Stimulated activated memory B cell treated with anti-CD40 and anti-IgM and Interleukin-4, amounts not matched to agents 10 μg/mL and 1 μg/mL and 100 μg/mL, for 72 hours (primary cell): ENCODE data around the gene IQCE.

Experiments used
- ATAC-seq: fragments of 150-1000 bp; cut with Tn5 transposase; 2 replicates; pipeline ENCODE4 v1.10.0; 2021
- H3K27ac Mint-ChIP-seq: one replicate; pipeline ENCODE4 v1.8.0; 2022; ENCODE audit warnings: mild to moderate bottlenecking, mixed read lengths
- H3K27me3 Mint-ChIP-seq: one replicate; pipeline ENCODE4 v1.8.0; 2022; ENCODE audit warnings: mixed read lengths
- H3K36me3 Mint-ChIP-seq: one replicate; pipeline ENCODE4 v1.8.0; 2022; ENCODE audit warnings: mixed read lengths
- H3K4me1 Mint-ChIP-seq: one replicate; pipeline ENCODE4 v1.8.0; 2022; ENCODE audit warnings: mixed read lengths
- H3K4me3 Mint-ChIP-seq: one replicate; pipeline ENCODE4 v1.8.0; 2022; ENCODE audit warnings: mild to moderate bottlenecking, moderate library complexity, mixed read lengths
- H3K9me3 Mint-ChIP-seq: one replicate; pipeline ENCODE4 v1.8.0; 2022; ENCODE audit warnings: mixed read lengths

IQCE gene

DNA sequence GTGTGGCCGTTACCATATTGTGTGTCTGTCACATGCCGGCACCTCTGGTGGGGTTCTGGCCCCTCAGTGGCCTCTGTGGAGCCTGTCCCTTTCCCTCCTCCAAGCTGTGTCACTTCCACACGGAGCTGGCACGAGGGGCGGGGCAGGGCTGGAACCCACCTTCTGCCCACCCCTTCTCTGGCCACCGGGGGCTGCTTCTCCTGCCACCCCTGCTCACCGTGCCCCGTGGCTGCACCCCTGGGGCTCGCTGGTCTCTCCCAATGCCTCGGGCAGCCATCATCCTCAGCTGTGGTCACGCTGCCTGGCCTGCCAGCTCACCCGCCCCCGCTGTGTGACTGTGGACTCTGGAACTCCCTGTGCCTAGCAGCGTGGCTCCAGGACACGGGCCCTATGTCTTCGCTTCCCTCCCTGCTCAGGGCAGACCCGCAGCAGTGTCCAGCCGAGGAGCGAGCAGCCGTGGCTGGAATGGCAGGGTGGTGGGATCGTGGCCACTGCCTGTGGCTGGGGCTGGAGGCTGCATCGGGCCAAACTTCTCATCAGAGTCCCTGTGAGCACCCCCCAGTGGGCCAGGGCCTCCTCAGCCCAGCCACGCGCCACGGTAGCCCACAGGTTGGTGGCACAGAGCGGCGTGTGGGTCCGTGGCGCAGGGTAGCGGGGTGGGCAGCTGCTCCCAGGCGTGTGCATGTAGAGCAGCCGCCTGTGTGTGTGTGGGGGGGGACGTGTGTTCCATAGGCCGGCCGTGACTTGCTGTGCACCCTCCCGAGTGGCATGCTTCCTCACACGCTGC lies 81.1 kb downstream of the IQCE start:
- ATAC-seq = no peak
- no peaks in the 10 kb centered on the region for H3K27me3 Mint-ChIP-seq
- peaks cover 5% of the 10 kb centered on the region for H3K36me3 Mint-ChIP-seq
- H3K9me3 Mint-ChIP-seq = no peaks in the 10 kb centered on the region
- H3K4me3 Mint-ChIP-seq = peak overlapping the region; percentile 12
- H3K27ac Mint-ChIP-seq = peak overlapping the region; percentile 91
- H3K4me1 Mint-ChIP-seq = peaks cover 88% of the 10 kb centered on the region

DNA sequence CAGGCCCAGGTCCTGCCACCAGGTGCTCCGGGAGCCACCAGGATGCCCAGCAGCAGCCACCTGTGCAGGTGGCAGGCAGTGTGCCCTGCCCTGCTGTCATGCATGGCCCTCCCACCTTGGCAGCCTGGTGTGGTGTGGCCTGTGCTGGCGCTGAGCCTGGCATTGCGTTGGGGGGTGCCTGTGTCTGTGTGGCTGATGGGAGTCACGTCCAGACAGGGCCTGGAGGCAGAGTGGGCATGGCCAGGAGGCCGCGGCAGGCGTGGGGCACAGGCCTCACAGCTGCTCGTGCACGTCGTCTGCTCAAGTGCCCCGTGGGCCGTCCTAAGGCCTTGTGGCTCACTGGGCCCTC lies 81.7 kb downstream of the IQCE start:
- peaks cover 88% of the 10 kb centered on the region for H3K4me1 Mint-ChIP-seq
- no peak overlapping the region for H3K4me3 Mint-ChIP-seq
- H3K9me3 Mint-ChIP-seq = no peaks in the 10 kb centered on the region
- peaks cover 5% of the 10 kb centered on the region for H3K36me3 Mint-ChIP-seq
- no peaks in the 10 kb centered on the region for H3K27me3 Mint-ChIP-seq
- no peak for ATAC-seq
- peak overlapping the region; percentile 91 for H3K27ac Mint-ChIP-seq

DNA sequence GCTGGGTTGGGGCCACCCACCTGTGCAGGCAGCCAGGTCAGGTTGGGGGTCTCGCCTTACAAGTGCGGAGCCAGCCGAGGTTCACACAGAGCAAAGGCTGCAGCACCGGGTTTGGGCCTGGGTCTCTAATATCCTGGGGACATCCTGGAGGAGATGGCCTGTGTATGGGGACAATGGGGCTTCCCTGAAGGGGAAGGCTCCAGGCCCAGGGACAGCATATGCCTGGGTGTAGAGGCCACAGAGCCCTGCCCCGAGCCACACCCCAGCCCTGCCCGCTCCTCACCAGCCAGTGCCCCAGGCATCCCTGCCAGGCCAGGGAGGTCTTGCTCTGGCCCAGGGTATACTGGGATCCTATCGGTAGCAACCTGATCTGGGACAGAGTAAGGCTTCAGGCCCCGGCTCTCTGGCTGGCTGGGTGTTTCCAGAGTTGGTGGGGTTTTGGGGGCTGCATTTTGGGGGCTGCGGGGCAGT lies 82.1 kb downstream of the IQCE start:
- Mint-ChIP-seq H3K27me3 (no peaks in the 10 kb centered on the region), H3K27ac (peak overlapping the region; percentile 91), H3K36me3 (peaks cover 5% of the 10 kb centered on the region), H3K9me3 (no peaks in the 10 kb centered on the region), H3K4me3 (peak overlapping the region; percentile 47), H3K4me1 (peaks cover 88% of the 10 kb centered on the region)
- ATAC-seq = no peak

DNA sequence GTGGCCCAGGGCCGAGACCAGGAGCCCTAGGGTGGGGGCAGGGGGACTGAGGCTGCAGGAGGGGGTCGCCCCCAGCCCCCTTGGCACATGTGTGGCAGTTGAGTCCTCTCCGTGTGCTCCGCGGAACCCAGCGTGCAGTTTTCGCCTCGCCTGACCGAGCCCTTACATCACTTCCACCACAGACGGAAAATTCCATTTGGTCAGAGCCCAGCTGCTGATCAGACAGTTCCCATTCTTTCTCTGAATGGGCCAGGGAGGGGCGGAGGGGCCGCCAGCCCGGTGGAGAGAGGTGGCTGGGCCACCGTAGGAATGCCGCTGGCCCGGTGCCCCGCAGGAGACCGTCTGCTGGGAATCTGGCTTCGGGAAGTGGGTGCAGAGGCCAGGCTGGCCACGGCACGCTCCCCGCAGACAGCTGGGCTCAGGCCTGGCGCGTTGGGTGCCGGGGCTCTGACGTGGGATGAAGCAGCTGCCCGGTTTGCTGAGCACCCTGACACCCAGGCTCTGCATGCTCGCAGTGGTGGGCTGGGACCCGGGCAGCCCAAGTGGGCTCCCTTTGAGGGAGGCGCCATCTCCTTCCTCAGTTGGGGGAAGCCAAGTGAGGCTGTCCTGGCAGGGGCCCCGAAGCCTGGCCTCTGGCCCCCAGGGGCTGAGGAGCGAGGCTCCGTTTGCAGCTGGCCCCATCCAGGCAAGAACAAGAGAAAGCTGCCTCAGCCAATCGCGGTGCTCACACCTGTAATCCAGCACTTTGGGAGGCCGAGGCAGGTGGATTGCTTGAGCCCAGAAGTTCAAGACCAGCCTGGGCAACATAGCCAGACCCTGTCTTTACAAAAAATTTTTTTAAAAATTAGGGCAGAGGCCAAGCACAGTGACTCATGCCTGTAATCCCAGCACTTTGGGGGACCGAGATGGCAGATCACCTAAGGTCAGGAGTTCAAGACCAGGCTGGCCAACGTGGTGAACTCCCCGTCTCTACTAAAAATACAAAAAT lies 82.9 kb downstream of the IQCE start:
- Mint-ChIP-seq H3K4me1 (peaks cover 81% of the 10 kb centered on the region), H3K36me3 (peaks cover 5% of the 10 kb centered on the region), H3K27me3 (no peaks in the 10 kb centered on the region), H3K4me3 (peak overlapping the region; percentile 72), H3K27ac (peak overlapping the region; percentile 91), H3K9me3 (no peaks in the 10 kb centered on the region)
- ATAC-seq = peak; percentile 69

DNA sequence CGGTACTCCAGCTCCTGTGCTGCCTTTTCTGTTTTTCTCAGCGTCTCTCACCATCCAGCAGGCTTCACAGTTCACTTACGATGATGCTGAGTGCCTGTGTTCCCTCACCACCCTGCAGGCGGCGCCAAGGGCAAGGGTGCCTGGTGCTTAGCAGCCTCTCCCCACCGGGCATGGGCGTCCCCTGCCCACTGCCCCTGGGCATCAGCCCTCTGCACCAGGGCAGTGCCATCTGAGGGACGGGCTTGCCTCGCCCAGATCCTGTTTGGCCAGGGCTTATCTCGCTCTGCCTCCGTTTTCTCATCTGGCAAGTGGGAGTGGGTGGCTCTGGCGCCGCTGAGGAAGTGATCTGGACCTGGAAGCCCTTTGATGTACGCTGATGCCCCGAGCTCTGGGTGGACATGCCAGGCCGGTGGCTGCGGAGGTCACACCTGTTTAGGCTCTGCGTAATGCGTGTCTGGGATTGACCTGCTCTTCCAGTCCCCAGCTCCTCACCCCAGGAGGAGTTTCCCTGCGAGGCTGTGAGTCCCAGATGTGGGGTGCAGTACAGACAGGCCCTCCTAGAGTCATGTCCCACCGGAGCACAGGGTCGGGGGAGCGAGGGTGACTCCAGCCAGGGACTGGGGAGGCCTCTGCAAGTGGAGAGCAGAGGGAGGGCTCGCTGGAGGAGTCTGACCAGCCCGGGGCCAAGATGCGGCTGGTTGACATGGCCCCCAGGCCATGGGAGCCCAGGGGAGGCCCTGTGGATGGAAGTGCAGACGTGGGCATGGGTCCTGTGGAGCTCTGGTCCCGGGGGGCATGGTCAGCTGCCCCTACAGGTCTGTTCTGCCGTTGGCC lies 84.8 kb downstream of the IQCE start:
- peaks cover 10% of the 10 kb centered on the region for H3K36me3 Mint-ChIP-seq
- H3K9me3 Mint-ChIP-seq = no peaks in the 10 kb centered on the region
- no peaks in the 10 kb centered on the region for H3K27me3 Mint-ChIP-seq
- H3K4me1 Mint-ChIP-seq = peaks cover 62% of the 10 kb centered on the region
- no peak for ATAC-seq
- H3K4me3 Mint-ChIP-seq = no peak overlapping the region
- peak overlapping the region; percentile 85 for H3K27ac Mint-ChIP-seq

DNA sequence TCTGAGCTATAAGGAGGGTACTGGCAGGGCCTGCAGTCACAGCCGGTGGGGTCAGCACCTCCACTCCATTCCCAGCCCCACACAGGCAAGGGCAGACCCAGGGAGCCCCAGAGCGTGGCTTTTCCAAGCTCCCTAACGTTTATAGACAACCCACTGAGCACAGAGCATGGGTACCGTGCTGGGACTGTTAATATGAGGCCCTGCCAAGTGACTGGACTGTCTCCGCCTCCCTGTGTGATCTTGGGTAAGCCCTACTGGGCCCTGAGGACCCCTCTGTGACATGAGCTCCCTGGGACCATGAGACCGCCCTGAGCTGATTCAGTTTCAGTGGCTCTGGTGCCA lies 85.4 kb downstream of the IQCE start:
- H3K4me1 Mint-ChIP-seq = peaks cover 56% of the 10 kb centered on the region
- ATAC-seq = no peak
- peak overlapping the region; percentile 48 for H3K4me3 Mint-ChIP-seq
- H3K27me3 Mint-ChIP-seq = no peaks in the 10 kb centered on the region
- peaks cover 12% of the 10 kb centered on the region for H3K36me3 Mint-ChIP-seq
- no peaks in the 10 kb centered on the region for H3K9me3 Mint-ChIP-seq
- H3K27ac Mint-ChIP-seq = peak overlapping the region; percentile 85

DNA sequence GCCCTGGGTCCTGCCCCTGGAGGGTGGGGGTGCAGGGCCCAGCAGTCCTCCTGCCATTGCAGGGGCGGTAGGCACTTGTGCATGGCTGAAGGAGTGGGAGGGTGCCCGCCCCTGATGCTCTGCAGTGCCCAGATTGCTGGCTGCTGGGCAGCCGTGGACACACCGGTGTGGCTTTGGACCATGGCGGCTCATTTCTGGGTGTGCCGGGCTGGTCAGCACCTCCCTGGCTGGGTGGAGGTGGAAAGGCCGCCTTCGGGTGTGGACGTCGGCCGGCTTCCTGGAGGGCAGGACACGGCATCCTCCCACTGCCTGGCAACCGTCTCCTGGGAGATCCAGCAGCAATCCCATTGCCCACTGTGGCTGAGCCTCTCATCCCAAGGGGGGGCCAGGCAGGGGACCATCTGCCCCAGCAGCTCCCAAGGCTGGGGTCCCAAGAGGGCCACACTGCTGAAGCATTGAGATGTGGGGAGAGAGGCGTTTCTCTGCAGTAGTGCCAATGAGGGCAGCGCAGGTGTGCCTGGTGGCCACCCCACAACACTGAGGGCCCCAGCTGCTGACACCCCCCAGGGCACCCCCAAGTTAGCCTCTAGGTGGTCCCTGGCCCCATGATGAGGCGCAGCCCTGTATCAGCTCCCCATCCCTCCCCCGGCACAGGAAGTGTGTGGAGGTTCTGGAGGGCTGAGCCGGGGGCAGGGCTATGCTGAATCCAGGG lies 85.9 kb downstream of the IQCE start:
- ATAC-seq = peak; percentile 9
- no peaks in the 10 kb centered on the region for H3K27me3 Mint-ChIP-seq
- peaks cover 51% of the 10 kb centered on the region for H3K4me1 Mint-ChIP-seq
- H3K4me3 Mint-ChIP-seq = peak overlapping the region; percentile 81
- H3K36me3 Mint-ChIP-seq = peaks cover 12% of the 10 kb centered on the region
- H3K27ac Mint-ChIP-seq = peak overlapping the region; percentile 85
- no peaks in the 10 kb centered on the region for H3K9me3 Mint-ChIP-seq

DNA sequence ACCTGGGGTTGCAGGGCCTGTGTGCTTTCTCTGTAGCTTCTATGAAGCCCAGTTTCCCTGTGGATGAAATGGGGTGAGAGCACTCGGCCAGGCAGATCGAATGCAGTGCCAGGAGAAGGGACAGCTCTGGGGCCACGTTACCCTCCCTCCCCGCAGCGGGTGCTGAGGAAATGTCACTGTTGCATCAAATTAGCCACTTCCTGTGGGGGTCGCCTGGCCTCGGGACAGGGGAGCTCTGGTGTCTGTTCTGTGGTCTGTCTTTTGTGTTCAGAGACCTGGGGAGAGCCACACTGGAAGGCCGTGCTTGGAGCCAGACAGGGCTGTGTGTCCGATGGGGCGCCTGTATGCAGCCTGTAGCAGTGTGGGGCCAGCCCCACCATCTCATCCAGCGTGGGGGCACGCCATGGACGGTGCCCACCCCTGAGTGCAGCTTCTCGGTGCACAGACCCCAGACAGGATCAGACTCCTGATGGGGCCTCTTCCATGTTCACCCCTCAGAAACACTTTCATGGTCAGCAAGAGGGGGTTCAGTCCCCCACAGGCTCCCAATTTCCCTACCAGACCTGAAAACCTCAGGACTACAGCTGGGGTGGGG lies 86.6 kb downstream of the IQCE start:
- Mint-ChIP-seq H3K27me3 (no peaks in the 10 kb centered on the region), H3K27ac (peak overlapping the region; percentile 85), H3K36me3 (peaks cover 8% of the 10 kb centered on the region), H3K9me3 (no peaks in the 10 kb centered on the region), H3K4me1 (peaks cover 44% of the 10 kb centered on the region), H3K4me3 (peak overlapping the region; percentile 81)
- peak; percentile 52 for ATAC-seq

DNA sequence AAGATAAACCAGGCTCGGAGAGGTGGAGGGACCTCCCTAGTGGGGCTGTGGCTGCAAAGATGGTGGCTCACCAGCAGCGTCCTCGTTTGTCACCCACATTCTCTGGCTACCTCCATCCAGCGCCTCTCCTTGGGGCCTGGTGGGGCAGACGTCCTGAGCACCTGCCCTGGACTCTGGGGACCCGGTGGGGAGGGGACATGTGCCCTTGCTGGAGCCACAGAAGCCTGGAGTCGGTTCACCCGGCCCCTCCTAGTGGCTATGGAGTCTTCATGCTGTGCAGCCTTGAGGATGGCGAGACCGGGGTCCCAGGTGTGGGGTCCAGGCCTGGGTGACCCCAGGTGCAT lies 87.5 kb downstream of the IQCE start:
- no peak overlapping the region for H3K27ac Mint-ChIP-seq
- no peaks in the 10 kb centered on the region for H3K27me3 Mint-ChIP-seq
- peaks cover 8% of the 10 kb centered on the region for H3K36me3 Mint-ChIP-seq
- H3K4me3 Mint-ChIP-seq = no peak overlapping the region
- H3K9me3 Mint-ChIP-seq = no peaks in the 10 kb centered on the region
- H3K4me1 Mint-ChIP-seq = peaks cover 35% of the 10 kb centered on the region
- ATAC-seq = no peak

DNA sequence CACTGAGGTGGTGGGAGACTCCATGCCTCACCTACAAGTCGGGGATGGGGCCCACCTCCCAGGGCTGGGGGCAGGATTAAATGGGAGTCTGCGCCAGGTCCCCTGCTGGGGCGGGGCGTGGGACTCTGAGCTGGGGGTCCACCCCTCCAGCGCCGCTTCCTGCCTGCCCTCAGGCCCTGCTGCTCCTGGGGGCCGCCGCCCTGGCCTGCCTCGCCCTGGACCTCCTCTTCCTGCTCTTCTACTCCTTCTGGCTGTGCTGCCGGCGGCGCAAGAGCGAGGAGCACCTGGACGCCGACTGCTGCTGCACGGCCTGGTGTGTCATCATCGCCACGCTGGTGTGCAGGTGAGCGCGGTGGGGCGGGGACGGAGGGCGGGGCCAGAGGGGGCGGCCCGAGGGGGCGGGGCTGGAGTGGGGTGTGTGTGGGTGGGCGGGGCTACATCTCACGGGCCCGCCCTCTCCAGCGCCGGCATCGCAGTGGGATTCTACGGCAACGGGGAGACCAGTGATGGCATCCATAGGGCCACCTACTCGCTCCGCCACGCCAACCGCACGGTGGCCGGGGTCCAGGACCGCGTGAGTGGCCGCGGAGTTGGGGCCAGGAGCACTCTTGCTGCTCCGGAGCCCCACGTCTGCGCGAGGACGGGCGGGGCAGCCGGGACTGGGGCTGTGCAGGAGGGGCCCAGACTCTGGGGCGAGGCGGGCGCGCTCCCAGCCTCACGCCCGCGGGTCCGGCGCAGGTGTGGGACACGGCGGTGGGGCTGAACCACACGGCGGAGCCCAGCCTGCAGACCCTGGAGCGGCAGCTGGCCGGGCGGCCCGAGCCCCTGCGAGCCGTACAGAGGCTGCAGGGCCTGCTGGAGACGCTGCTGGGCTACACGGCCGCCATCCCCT lies 88.1 kb downstream of the IQCE start:
- no peak overlapping the region for H3K27ac Mint-ChIP-seq
- no peak for ATAC-seq
- H3K27me3 Mint-ChIP-seq = no peaks in the 10 kb centered on the region
- H3K9me3 Mint-ChIP-seq = no peaks in the 10 kb centered on the region
- H3K4me1 Mint-ChIP-seq = peaks cover 29% of the 10 kb centered on the region
- H3K36me3 Mint-ChIP-seq = peaks cover 10% of the 10 kb centered on the region
- no peak overlapping the region for H3K4me3 Mint-ChIP-seq

DNA sequence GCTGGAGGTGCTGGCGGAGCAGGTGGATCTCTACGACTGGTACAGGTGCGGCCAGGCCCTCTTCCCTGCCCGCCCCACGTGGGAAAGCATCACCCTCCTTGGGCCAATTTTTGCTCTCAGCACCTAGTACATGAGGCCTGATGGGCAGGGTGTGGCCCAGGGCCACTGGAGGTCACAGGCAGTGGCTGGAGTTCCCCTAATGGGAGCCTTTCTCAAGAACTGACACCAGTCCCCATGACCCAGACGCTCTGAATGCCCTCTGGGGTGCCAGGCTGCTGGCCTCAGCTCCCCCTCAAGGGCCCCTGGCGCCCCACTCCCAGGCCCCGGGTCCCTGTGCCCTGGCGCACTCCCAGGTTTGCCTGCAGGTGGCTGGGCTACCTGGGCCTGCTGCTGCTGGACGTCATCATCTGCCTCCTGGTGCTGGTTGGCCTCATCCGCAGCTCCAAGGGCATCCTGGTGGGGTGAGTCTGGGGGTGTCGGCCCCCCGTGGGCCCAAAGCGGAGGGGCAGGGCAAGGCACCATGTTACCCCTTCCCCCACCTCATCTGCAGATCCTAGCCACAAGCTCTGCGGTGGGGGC lies 88.9 kb downstream of the IQCE start:
- Mint-ChIP-seq H3K4me3 (no peak overlapping the region), H3K27me3 (no peaks in the 10 kb centered on the region), H3K27ac (no peak overlapping the region), H3K9me3 (no peaks in the 10 kb centered on the region), H3K36me3 (peaks cover 17% of the 10 kb centered on the region), H3K4me1 (peaks cover 27% of the 10 kb centered on the region)
- ATAC-seq = no peak

DNA sequence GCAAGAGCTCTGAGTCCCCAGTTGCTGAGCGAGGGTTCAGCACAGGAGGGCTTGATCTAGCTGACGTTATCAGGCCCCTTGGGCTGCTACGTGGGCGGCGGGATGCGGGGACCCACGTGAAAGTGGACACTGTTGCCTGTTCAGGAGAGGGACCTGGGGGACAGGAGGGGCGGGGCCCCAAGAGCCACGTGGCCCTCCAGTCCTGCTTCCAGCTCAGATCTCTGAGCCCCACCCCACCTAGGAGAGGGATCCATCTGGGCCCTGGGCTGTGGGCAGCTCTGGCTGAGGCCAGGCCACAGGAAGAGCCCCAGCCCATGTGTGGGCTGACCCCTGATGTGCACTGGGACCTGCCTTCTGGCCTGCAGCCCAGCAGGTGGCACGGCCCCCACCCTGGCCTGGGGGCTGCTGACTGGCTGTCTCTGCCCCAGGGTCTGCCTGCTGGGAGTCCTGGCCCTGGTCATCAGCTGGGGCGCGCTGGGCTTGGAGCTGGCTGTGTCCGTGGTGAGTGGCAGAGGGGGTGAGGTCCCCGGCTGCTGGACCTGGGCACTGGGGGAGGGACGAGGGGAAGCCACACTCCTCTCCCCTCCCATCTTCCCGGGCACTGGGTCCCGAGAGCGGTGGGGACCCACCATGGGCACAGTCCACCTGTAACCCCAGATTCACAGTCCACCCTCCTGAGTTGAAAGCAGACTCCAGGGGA lies 90.5 kb downstream of the IQCE start:
- Mint-ChIP-seq H3K4me1 (peaks cover 17% of the 10 kb centered on the region), H3K9me3 (no peaks in the 10 kb centered on the region), H3K4me3 (no peak overlapping the region), H3K27me3 (no peaks in the 10 kb centered on the region), H3K36me3 (peaks cover 19% of the 10 kb centered on the region), H3K27ac (no peak overlapping the region)
- ATAC-seq = no peak

DNA sequence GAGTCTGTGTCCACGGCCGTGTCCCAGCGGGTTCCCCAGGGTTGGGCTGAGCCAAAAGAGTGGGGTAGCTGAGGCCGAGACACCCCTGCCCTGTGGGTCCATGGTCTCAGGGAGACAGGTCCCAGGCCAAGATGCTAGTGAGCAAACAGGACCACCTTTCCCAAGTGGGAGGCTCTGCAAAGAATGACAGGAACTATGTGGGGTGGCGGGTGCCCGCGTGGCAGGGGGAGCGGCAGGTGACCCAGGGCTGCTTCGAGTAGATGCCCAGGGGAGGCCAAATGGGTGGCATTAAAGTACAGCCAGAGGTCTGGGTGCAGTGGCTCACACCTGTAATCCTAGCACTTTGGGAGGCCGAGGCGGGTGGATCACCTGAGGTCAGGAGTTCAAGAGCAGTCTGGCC lies 91.2 kb downstream of the IQCE start:
- peaks cover 10% of the 10 kb centered on the region for H3K4me1 Mint-ChIP-seq
- H3K4me3 Mint-ChIP-seq = no peak overlapping the region
- peaks cover 19% of the 10 kb centered on the region for H3K36me3 Mint-ChIP-seq
- no peaks in the 10 kb centered on the region for H3K9me3 Mint-ChIP-seq
- no peak for ATAC-seq
- no peak overlapping the region for H3K27ac Mint-ChIP-seq
- no peaks in the 10 kb centered on the region for H3K27me3 Mint-ChIP-seq
